ENCODE data around the gene LTBP2. TPM values are rescaled to one million over a fixed set of nuclear protein-coding genes. Genes with fewer than 3 reads are reported as not detected.

LTBP2 gene
- total and polyA plus RNA-seq, 2 of the 13 experiments (the other 11 are each of a cell fraction or from before 2014, with no cell fraction given): 0.20 to 0.41 TPM

DNA sequence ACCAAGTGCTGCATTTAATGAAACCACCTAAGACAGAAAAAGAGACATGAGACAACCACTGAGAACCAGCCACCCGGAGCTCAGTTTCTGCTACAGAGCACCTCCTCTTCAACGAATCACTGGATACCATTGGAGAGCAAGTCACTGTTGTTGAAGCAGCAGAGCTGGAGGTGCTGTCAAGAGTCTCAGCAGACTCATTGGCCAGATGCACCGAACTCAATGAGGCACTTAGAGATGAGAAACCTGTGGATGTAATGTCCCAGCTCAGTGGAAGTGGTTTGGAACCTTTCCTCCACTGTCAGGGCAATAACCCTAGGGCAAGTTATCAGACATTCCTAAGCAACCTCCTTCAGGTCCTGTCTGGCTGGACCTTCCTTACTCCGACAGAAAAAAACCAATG lies 132.0 kb downstream of the LTBP2 start:
- H3K36me3 ChIP-seq (replicated peaks in 1 of 2; ENCODE audit: control insufficient read depth in 1 of 2, insufficient read depth in 2 of 2, low read length in 2 of 2): peaks cover 13 to 70% of the 10 kb centered on the region in 2 experiments
- DNase-seq (ENCODE audit: low spot score) (no peak), FAIRE-seq (no peak), ATAC-seq (no peak)
- no peaks in the 10 kb centered on the region for H3K79me2 ChIP-seq (ENCODE audit: insufficient read depth, low read length)
- in situ Hi-C loops (cut with HindIII; ENCODE audit: extremely low pct_ligation_motif_present, low pct_unique_long_range_greater_than_20kb): no loop called here
- no peak overlapping the region for H3K4me3 ChIP-seq (replicated peaks in 1 of 3; ENCODE audit: insufficient read depth in 1 of 3, low read depth in 2 of 3, low read length in 3 of 3)
- TF ChIP-seq HNRNPLL (IDR thresholded peaks at IDR 0.05; ENCODE audit: low read depth, low read length, poor library complexity, severe bottlenecking): no peak
- no peak for TF ChIP-seq GATAD2A (CRISPR knock-in tag; IDR thresholded peaks at IDR 0.05)
- no peak for TF ChIP-seq TFAP4 (IDR thresholded peaks at IDR 0.05; ENCODE audit: borderline replicate concordance, low read depth)
- no peak for TF ChIP-seq ZMAT3 (CRISPR knock-in tag; conservative IDR thresholded peaks at IDR 0.05)
- TF ChIP-seq ARID2 (CRISPR knock-in tag; IDR thresholded peaks at IDR 0.05; ENCODE audit: borderline replicate concordance): no peak
- TF ChIP-seq ZNF382 (CRISPR knock-in tag; IDR thresholded peaks at IDR 0.05; ENCODE audit: borderline replicate concordance): no peak
- no peak for TF ChIP-seq JDP2 (CRISPR knock-in tag; IDR thresholded peaks at IDR 0.05; ENCODE audit: borderline replicate concordance)
- no peak for TF ChIP-seq PLRG1 (conservative IDR thresholded peaks at IDR 0.05)
- no peak for TF ChIP-seq U2AF2 (IDR thresholded peaks at IDR 0.05; ENCODE audit: low read depth, low read length)
- TF ChIP-seq, protein P1, sequence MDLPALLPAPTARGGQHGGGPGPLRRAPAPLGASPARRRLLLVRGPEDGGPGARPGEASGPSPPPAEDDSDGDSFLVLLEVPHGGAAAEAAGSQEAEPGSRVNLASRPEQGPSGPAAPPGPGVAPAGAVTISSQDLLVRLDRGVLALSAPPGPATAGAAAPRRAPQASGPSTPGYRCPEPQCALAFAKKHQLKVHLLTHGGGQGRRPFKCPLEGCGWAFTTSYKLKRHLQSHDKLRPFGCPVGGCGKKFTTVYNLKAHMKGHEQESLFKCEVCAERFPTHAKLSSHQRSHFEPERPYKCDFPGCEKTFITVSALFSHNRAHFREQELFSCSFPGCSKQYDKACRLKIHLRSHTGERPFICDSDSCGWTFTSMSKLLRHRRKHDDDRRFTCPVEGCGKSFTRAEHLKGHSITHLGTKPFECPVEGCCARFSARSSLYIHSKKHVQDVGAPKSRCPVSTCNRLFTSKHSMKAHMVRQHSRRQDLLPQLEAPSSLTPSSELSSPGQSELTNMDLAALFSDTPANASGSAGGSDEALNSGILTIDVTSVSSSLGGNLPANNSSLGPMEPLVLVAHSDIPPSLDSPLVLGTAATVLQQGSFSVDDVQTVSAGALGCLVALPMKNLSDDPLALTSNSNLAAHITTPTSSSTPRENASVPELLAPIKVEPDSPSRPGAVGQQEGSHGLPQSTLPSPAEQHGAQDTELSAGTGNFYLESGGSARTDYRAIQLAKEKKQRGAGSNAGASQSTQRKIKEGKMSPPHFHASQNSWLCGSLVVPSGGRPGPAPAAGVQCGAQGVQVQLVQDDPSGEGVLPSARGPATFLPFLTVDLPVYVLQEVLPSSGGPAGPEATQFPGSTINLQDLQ (CRISPR knock-in tag; IDR thresholded peaks at IDR 0.05): no peak
- no peak for TF ChIP-seq KLF12 (CRISPR knock-in tag; IDR thresholded peaks at IDR 0.05; ENCODE audit: borderline replicate concordance)
- no peak for TF ChIP-seq RAD51 (IDR thresholded peaks at IDR 0.05; ENCODE audit: borderline replicate concordance)
- ChIA-PET POLR2A (no interaction called here), CTCF (ENCODE audit: low intra/inter-chr PET ratio, low total read pairs) (interaction anchor here (2.5 kb wide), 1 partner anchor 117 kb away, joined by 17 read pairs; no protein-coding TSS in a partner anchor)
- H3K27ac ChIP-seq (ENCODE audit: extremely low read length, insufficient read depth, low read length): no peak overlapping the region
- intact Hi-C loops (cut with micrococcal nuclease; ENCODE audit: unreplicated experiment): no loop called here
- no peak overlapping the region for H3K9ac ChIP-seq (ENCODE audit: insufficient read depth, low read depth, low read length)
- no peak overlapping the region for H3K4me2 ChIP-seq (ENCODE audit: low read depth, low read length)
- no peak overlapping the region for H2AFZ ChIP-seq (ENCODE audit: low read length)
- no peaks in the 10 kb centered on the region for H3K4me1 ChIP-seq (ENCODE audit: insufficient read depth, low read length)
- H3K9me3 ChIP-seq (ENCODE audit: low read length): no peaks in the 10 kb centered on the region
- H3K27me3 ChIP-seq (ENCODE audit: control insufficient read depth in 1 of 2, insufficient read depth in 2 of 2, low read length in 2 of 2): no peaks in the 10 kb centered on the region
- 93% methylated on average over 4 of the region's 4 CpGs for WGBS (ENCODE audit: low lambda C conversion rate)
- no peaks in the 10 kb centered on the region for H4K20me1 ChIP-seq (ENCODE audit: insufficient read depth, low read length)
- BruUV-seq (replicated peaks): no TSS peak

Measured in HepG2 (cell line).